HG03558 (cell line): ENCODE results near the gene COL23A1.
"Not testable (repeated sequence)": the region's sequence is repeated elsewhere in the genome, so short reads cannot be mapped to it uniquely, and the experiment has no call there.

Source experiments
- ATAC-seq: cut with Tn5 transposase; IDR thresholded peaks from one replicate; pipeline ENCODE4 v1.9.1; 2021; ENCODE audit warnings: moderate number of reproducible peaks; ENCODE audit not compliant: unreplicated experiment; ENCODE audit errors: extremely low read depth

The COL23A1 gene

GRCh38 chr5:178371362-178372111 is 218.7 kb downstream of the COL23A1 start:
- no peak for ATAC-seq

- no peak for ATAC-seq
Observed at GRCh38 chr5:178370102-178370501, 220.1 kb downstream of the COL23A1 start.

- ATAC-seq: not testable (repeated sequence)
Observed at GRCh38 chr5:178369469-178369868, 220.7 kb downstream of the COL23A1 start.

- ATAC-seq: no peak
Observed at GRCh38 chr5:178368716-178369300, 221.4 kb downstream of the COL23A1 start.

- no peak for ATAC-seq
Observed at GRCh38 chr5:178368274-178368673, 221.9 kb downstream of the COL23A1 start.

- ATAC-seq: no peak
Observed at GRCh38 chr5:178367736-178368120, 222.5 kb downstream of the COL23A1 start.

GRCh38 chr5:178366998-178367735 is 223.0 kb downstream of the COL23A1 start:
- ATAC-seq: no peak

- no peak for ATAC-seq
Observed at GRCh38 chr5:178365501-178366440, 224.4 kb downstream of the COL23A1 start.

GRCh38 chr5:178364326-178364675 is 225.9 kb downstream of the COL23A1 start:
- no peak for ATAC-seq

- ATAC-seq: no peak
Observed at GRCh38 chr5:178363501-178364325, 226.5 kb downstream of the COL23A1 start.

- no peak for ATAC-seq
Observed at GRCh38 chr5:178361657-178362445, 228.3 kb downstream of the COL23A1 start.

- no peak for ATAC-seq
Observed at GRCh38 chr5:178360926-178361235, 229.3 kb downstream of the COL23A1 start.

GRCh38 chr5:178360222-178360925 is 229.8 kb downstream of the COL23A1 start:
- no peak for ATAC-seq

- no peak for ATAC-seq
Observed at GRCh38 chr5:178359738-178360137, 230.5 kb downstream of the COL23A1 start.

GRCh38 chr5:178357678-178358077 is 232.5 kb downstream of the COL23A1 start:
- ATAC-seq: no peak

- no peak for ATAC-seq
Observed at GRCh38 chr5:178357121-178357521, 233.1 kb downstream of the COL23A1 start.

GRCh38 chr5:178356431-178356872 is 233.7 kb downstream of the COL23A1 start:
- ATAC-seq: no peak

- no peak for ATAC-seq
Observed at GRCh38 chr5:178355671-178356070, 234.5 kb downstream of the COL23A1 start.
